GM10266 (cell line): Measurements from ENCODE around the gene MORN5.

Source experiments
- DNase-seq: peaks from one replicate; pipeline ENCODE4 v3.0.0; 2012; ENCODE audit errors: extremely low spot score
- TF ChIP-seq, protein P1 (sequence below): IDR thresholded peaks from 2 replicates; pipeline ENCODE4 v1.5.1; 2012; ENCODE audit warnings: mild to moderate bottlenecking, low read depth; ENCODE audit not compliant: control insufficient read depth, insufficient read depth; ENCODE audit errors: missing control alignments

MORN5 gene

DNA sequence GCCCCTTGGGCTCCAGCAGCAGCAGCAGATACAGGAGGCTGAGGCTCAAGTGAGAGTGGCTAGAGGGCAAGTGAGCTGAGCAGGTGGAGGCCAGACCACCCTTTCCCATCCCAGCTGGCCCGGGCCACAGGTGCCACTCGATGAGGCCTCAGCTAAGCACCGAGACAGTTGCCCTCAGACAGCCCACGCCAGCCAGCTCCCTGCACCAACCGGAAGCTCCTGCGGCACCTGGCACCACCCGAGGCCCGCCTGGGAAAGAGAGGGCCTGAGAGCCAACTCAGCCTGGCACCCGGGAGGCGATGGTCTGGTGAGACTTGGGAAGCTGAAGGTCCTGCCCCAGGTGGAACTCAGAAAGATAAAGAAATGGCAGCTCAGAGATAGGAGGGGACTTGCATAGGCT is 38.3 kb upstream of the MORN5 start:
- TF ChIP-seq, protein P1, sequence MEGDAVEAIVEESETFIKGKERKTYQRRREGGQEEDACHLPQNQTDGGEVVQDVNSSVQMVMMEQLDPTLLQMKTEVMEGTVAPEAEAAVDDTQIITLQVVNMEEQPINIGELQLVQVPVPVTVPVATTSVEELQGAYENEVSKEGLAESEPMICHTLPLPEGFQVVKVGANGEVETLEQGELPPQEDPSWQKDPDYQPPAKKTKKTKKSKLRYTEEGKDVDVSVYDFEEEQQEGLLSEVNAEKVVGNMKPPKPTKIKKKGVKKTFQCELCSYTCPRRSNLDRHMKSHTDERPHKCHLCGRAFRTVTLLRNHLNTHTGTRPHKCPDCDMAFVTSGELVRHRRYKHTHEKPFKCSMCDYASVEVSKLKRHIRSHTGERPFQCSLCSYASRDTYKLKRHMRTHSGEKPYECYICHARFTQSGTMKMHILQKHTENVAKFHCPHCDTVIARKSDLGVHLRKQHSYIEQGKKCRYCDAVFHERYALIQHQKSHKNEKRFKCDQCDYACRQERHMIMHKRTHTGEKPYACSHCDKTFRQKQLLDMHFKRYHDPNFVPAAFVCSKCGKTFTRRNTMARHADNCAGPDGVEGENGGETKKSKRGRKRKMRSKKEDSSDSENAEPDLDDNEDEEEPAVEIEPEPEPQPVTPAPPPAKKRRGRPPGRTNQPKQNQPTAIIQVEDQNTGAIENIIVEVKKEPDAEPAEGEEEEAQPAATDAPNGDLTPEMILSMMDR: no peak
- DNase-seq: no peak

DNA sequence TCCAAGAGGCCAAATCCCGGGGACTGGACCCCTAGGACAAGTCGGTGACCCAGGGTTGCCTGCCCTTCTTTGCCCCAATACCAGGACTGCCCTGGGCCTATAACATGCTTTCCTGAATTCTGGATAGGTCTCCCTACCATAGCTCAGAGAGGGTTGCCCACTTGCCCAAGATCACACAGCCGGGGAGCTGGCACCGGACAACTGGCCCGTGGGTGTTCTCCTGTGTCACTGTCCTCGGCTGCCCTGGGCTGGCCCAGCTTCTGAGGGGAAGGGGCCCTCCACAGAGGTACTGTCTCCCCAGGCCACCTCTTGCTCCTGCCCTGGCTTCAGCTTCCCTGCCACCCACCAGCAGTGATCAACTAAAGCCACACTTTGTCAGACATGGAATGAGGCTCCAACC is 37.8 kb upstream of the MORN5 start:
- TF ChIP-seq, protein P1: no peak

DNA sequence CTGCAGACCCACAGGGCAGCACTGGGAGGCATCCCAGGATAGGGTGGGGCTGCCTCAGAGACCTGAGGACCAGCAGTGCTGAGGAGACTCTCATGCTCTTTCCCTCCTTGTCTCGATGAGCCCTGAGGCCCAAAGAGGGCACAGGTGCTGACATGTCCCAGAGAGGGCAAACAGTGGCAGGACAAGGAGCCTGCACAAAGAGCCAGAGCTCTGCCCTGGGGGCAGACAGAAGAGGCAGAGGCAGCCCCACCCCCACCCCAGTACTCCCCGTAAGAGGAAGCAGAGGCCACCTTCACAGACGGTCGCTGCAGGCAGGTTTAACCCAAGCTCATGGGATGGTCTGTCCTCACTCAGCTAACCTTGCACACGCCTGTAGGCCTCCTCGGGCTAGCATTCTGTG is 37.2 kb upstream of the MORN5 start:
- TF ChIP-seq, protein P1: no peak
- no peak for DNase-seq

More for the DNA sequence above, 37.8 kb upstream of the MORN5 start:
- DNase-seq: no peak

DNA sequence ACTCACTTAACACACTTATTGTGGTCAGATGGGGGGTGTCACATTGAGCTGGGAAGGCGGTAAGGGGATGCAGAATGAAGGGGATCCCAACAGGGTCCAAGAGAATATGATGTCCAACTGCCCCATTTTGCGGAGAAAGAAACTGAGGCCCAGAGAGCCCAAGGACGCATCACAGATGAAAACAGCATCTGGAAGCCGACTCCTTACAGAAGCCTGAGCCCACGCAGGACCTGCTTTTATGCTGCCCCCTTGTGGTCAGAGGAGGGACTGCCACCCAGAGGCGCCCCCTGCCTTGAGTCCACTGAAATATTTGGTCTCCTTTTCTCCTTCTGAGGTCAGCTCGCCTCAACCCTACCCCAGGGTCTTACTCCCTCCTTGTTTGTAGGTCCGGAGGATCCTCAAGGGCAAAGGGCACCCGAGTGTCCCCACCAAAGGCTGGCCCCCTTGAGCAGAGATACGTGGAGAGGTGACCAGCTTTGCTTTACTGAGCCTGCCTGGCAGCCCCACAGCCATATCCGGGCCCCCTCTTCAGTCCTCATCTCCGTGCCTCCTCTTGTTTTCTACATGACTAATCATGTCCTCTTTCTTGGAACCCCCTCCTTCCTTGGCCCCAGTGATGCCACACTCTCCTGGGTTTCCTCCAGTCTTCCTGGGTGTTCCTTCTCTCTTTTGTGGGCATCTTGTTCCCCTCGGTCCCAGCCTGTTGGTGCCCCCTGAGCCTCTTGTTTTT is 36.6 kb upstream of the MORN5 start:
- TF ChIP-seq, protein P1: peak; percentile 95
- DNase-seq: peak; percentile 86

DNA sequence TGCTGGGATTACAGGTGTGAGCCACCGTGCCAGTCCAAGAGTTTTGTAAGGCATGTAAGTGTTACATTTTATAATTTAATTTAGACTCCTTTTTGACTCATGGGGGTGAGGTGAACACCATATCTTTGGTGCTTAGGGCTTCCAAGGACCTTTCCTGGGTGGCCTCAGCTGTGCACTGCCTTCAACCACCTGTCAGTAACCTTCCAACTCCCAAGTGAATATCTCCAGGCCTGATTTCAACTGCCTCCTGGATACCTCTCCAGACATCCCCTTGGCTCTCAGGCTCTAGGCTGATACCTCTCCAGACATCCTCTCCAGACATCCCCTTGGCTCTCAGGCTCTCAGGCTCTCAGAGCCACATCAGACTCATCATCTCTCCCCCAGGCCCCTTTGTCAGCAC is 35.7 kb upstream of the MORN5 start:
- no peak for DNase-seq
- TF ChIP-seq, protein P1: no peak

DNA sequence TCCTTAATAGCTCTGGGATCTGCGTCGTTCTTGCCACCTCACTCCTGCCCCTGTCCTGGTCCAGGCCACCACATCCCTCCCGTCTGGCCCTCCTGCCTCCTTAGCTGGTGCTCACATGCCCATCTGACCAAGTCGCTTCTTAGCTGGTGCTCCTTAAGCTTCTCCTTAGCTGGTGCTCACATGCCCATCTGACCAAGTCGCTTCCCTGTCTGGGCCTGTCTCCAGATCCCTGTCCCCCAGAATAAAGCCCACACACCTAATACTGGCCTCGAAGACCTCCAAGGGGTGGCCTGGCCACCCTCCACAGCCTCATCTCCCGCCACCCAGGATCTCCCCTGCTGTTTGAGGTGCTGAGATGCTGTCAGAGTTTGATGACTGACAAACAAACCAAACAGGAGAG is 35.2 kb upstream of the MORN5 start:
- DNase-seq: no peak
- TF ChIP-seq, protein P1: no peak

DNA sequence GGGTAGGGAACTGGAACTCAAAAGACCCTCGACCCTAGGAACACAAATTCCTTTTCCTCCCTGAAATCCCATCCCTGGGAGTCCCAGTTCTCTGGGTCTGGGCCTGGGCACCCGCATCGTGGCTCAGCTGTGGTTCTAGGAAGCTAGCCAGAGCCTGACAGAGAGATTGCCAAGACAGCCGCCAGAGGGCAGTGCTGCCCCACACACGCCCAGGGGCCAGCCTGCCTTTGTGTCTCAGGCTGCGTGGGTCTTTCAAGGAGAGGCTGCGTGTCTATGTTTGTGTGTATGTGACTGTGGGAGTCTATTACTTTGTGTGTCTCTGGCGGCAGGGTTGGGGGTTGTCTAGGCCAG is 34.6 kb upstream of the MORN5 start:
- TF ChIP-seq, protein P1: peak; percentile 93
- DNase-seq: peak; percentile 88
